Gastroesophageal sphincter (tissue), 4 donors: ENCODE data around the gene FOXL2NB. TPM values are rescaled to one million over a fixed set of nuclear protein-coding genes. Genes with fewer than 3 reads are reported as not detected.

Source experiments
- ATAC-seq: fragments of 150-250 bp; one replicate; pipeline ENCODE4 v1.9.1; 2016; ENCODE audit warnings: mild to moderate bottlenecking, moderate library complexity
- H3K27ac ChIP-seq, 4 donors: fragments of 200-600 bp; sonication (generic) in 3 of 4; 1 replicate in 3 of 4; 2 replicates in 1 of 4; pipeline ENCODE4 v1.5.1; 2016 to 2019
- H3K27me3 ChIP-seq: fragments of 200-600 bp; sonication (generic); one replicate; pipeline ENCODE4 v1.5.1; 2019
- H3K36me3 ChIP-seq, 2 donors: fragments of 200-600 bp; sonication (generic); one replicate each; pipeline ENCODE4 v1.5.1; 2019; ENCODE audit warnings: control low read depth in 1 of 2
- H3K4me1 ChIP-seq, 3 donors: fragments of 200-600 bp; sonication (generic); 1 replicate in 2 of 3; 2 replicates in 1 of 3; pipeline ENCODE4 v1.5.1; 2016 to 2019; ENCODE audit warnings: control low read depth in 2 of 3
- H3K4me3 ChIP-seq, 2 donors: fragments of 200-600 bp; sonication (generic); one replicate each; pipeline ENCODE4 v1.5.1; 2019; ENCODE audit warnings: mild to moderate bottlenecking in 1 of 2, moderate library complexity in 1 of 2
- H3K9me3 ChIP-seq, 3 donors: fragments of 200-600 bp; sonication (generic); one replicate each; pipeline ENCODE4 v1.5.1; 2017 to 2019; ENCODE audit warnings: control low read depth in 2 of 3
- EP300 ChIP-seq: sonication (generic); formaldehyde crosslinking; IDR thresholded peaks from one replicate; pipeline ENCODE4 v1.6.1; 2017; ENCODE audit warnings: antibody characterized with exemption, mild to moderate bottlenecking
- POLR2A ChIP-seq, 2 donors: fragments of 450-650 bp; IDR thresholded peaks; one replicate each; pipeline ENCODE4 v1.6.1; 2017; ENCODE audit warnings: antibody characterized with exemption in 2 of 2, mild to moderate bottlenecking in 2 of 2, moderate library complexity in 1 of 2
- POLR2AphosphoS5 ChIP-seq: sonication (generic); formaldehyde crosslinking; IDR thresholded peaks from one replicate; pipeline ENCODE4 v1.6.1; 2017; ENCODE audit warnings: antibody characterized with exemption
- WGBS, 2 donors: methylation state at CpG; one replicate each; pipeline ENCODE4 v1.1.5; 2018; ENCODE audit warnings: low coverage in 1 of 2; 5-methylcytosine and 5-hydroxymethylcytosine counted together
- total RNA-seq, 4 donors: library from RNA; depleted of rRNA; stranded (reverse); fragments of >200 nt; gene quantifications; one replicate each; pipeline ENCODE4 v1.1.0, GENCODE V29; 2016
- TF ChIP-seq, protein P1 (sequence below), 4 experiments: fragments of 200-600 bp in 2 of 4; fragments of 450-650 bp in 2 of 4; sonication (generic) in 1 of 4; IDR thresholded peaks; one replicate each; pipeline ENCODE4 v1.5.1; 2017 to 2019; ENCODE audit warnings: antibody characterized with exemption in 4 of 4, mild to moderate bottlenecking in 2 of 4, moderate library complexity in 2 of 4

FOXL2NB gene
- total RNA-seq, 4 donors from 2014 or later = 0.15 TPM; not detected in 3

DNA sequence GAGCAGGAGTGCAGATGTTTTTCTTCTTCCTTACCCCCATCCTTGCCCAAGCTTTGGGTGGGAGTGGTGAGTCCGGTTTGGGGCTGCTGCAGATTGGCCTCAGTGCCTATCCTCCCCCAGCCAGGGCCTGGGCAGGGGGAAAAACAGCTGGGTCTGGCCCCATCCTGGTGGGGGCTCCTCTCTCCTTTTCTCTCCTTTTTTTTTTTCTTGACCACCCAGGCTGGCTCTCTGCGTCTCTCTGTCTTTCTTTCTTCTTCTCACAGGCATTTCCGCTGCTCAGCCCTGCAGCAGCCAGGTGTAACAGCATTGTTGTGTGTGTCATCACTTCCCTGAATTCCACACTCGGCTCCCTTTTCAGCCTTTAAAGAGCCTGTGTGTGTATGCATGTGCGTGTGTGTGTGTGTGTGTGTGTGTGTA is 2.0 kb downstream of the FOXL2NB start:
- no peaks in the 10 kb centered on the region for H3K36me3 ChIP-seq
- H3K27me3 ChIP-seq = peaks cover 100% of the 10 kb centered on the region
- no peak overlapping the region for H3K4me3 ChIP-seq
- H3K9me3 ChIP-seq = no peaks in the 10 kb centered on the region
- peaks cover 0 to 53% (median 37%) of the 10 kb centered on the region in 3 donors for H3K4me1 ChIP-seq
- TF ChIP-seq, protein P1, sequence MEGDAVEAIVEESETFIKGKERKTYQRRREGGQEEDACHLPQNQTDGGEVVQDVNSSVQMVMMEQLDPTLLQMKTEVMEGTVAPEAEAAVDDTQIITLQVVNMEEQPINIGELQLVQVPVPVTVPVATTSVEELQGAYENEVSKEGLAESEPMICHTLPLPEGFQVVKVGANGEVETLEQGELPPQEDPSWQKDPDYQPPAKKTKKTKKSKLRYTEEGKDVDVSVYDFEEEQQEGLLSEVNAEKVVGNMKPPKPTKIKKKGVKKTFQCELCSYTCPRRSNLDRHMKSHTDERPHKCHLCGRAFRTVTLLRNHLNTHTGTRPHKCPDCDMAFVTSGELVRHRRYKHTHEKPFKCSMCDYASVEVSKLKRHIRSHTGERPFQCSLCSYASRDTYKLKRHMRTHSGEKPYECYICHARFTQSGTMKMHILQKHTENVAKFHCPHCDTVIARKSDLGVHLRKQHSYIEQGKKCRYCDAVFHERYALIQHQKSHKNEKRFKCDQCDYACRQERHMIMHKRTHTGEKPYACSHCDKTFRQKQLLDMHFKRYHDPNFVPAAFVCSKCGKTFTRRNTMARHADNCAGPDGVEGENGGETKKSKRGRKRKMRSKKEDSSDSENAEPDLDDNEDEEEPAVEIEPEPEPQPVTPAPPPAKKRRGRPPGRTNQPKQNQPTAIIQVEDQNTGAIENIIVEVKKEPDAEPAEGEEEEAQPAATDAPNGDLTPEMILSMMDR (IDR thresholded peaks at IDR 0.05) = no peak
- TF ChIP-seq POLR2AphosphoS5 = no peak
- TF ChIP-seq EP300 = no peak
- no peak for TF ChIP-seq POLR2A (IDR thresholded peaks at IDR 0.05)
- ATAC-seq = no peak
- 33 to 71% methylated on average over 2 to 3 of the region's 5 CpGs for WGBS, 2 donors
- H3K27ac ChIP-seq = no peak overlapping the region

DNA sequence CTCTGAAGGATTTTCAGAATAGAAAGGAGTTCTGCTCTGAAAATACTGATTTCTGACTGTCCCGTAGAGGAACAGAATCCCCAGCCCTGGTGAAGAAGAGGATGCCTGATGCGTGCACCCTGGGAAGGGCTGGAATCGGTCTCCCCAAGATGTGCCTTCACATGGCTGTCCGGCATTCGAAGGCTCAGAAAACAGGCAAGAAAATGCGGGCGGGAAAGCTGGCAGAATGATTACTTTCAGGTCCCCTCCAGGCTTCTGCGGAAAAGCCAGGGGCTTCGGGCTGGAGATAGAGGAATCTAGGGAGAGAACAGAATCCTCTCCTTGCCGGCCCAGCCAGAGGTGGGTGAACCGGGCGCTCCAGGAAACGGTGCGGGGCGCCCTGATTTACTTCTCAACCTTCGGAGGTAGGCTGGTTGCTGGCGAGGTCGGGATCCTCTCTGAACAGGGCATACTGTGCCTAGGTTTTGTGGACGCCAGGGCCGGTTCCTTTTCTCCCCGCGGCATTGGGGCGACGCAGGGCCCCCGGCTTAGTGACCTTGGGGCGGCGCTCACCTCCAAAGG is 2.5 kb downstream of the FOXL2NB start:
- Histone ChIP-seq H3K27me3 (peaks cover 100% of the 10 kb centered on the region), H3K36me3 (no peaks in the 10 kb centered on the region), H3K4me3 (peak overlapping the region in 1 of 2 donors; percentile 48), H3K9me3 (no peaks in the 10 kb centered on the region), H3K4me1 (peaks cover 0 to 48% (median 37%) of the 10 kb centered on the region in 3 donors), H3K27ac (no peak overlapping the region)
- no peak for ATAC-seq
- TF ChIP-seq POLR2A (IDR thresholded peaks at IDR 0.05) (no peak), POLR2AphosphoS5 (no peak), EP300 (no peak)
- TF ChIP-seq, protein P1 (IDR thresholded peaks at IDR 0.05) = no peak
- WGBS, 2 donors = 28 to 42% methylated on average over 5 to 12 of the region's 27 CpGs

DNA sequence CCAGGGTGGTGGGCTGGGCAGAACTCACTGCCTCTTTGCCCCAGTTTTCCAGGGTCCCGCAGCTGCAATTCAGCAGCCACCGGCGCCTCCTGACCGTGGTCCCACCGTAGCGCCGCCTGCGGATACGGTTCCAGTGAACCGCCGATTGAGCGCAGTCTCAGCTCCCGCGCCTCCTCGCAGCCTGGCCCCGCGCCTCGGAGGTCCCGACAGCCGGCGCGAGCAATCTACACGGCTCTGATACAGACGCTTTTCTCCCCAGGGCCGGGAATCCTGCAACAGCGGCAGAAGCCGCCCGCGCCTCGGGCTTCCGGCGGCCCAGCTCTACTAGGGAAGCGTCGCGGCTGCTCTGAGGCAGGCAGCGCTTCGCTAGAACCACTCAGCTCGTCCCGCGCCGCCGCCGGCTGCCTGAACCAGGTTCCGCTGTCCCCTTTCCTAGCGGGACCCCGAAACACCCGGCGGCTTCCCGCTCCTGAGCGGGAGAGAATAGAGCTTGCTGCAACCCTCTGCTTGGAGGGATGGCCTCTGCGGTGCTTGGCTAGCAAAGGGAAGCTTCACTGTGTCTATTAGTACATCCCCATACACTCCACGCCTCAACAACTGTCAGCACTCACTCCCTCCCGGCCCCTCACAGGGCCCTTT is 3.1 kb downstream of the FOXL2NB start:
- 0 to 14% methylated on average over 4 to 6 of the region's 53 CpGs for WGBS, 2 donors
- peak; percentile 46 for ATAC-seq
- H3K27me3 ChIP-seq = peaks cover 100% of the 10 kb centered on the region

DNA sequence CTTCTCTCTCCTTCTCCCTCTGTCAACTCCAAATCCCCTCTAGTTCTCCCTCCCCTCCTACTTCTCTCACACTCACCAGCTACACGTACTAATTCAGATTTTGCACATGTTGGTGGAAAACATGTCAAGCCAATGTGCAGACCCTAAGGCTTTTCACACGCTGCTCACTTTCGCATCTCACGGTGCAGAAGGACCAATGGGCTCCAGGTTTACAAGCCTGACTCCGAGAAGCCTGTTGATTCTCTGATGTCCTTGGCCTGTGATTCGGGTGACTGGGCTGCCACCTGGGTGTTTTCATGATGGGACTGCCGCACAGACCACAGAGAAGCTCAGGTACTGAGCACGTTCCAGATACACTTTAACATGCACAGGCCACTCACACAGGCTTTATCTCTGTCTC is 3.7 kb downstream of the FOXL2NB start:
- no peak for ATAC-seq
- H3K4me3 ChIP-seq = no peak overlapping the region
- no peaks in the 10 kb centered on the region for H3K36me3 ChIP-seq
- no peak for TF ChIP-seq POLR2A (IDR thresholded peaks at IDR 0.05)
- no peak for TF ChIP-seq EP300
- TF ChIP-seq POLR2AphosphoS5 = no peak
- TF ChIP-seq, protein P1 (IDR thresholded peaks at IDR 0.05) = no peak
- peaks cover 0 to 36% (median 28%) of the 10 kb centered on the region in 3 donors for H3K4me1 ChIP-seq
- 77 to 100% methylated on average over 1 to 4 of the region's 8 CpGs for WGBS, 2 donors
- H3K9me3 ChIP-seq = no peaks in the 10 kb centered on the region
- no peak overlapping the region for H3K27ac ChIP-seq
- peaks cover 100% of the 10 kb centered on the region for H3K27me3 ChIP-seq

More for the DNA sequence above, 3.1 kb downstream of the FOXL2NB start:
- H3K27ac ChIP-seq = no peak overlapping the region
- peak overlapping the region in 1 of 2 donors; percentile 48 for H3K4me3 ChIP-seq
- TF ChIP-seq EP300 (no peak), POLR2A (IDR thresholded peaks at IDR 0.05) (no peak), POLR2AphosphoS5 (no peak)
- TF ChIP-seq, protein P1 (IDR thresholded peaks at IDR 0.05) = no peak
- no peaks in the 10 kb centered on the region for H3K36me3 ChIP-seq
- no peaks in the 10 kb centered on the region for H3K9me3 ChIP-seq
- peaks cover 0 to 42% (median 32%) of the 10 kb centered on the region in 3 donors for H3K4me1 ChIP-seq

DNA sequence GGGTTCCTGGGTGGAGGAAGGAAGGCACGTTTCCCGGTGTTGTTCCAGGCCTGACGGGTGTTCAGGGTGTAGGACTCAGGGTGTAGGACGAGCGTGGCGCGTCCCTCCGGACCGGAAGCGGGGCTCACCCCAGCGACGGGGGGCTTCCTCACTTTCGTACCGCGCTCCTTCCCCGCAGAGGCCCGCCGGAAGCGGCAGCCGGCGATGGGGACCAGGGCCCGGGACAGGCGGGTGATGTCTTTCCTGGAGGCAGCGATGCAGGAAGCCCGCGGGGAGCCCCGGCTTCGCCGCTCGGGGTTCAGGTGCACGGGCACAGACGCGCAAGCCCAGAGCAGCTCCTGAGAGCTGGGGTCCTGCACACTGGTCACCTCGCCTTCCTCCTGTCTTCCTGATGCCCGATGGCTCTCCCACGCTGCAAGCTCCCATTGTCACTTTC is 13.4 kb downstream of the FOXL2NB start:
- Histone ChIP-seq H3K27me3 (peaks cover 89% of the 10 kb centered on the region), H3K9me3 (peaks cover 0 to 19% (median 0%) of the 10 kb centered on the region in 3 donors), H3K4me1 (peaks cover 0 to 7% (median 0%) of the 10 kb centered on the region in 3 donors), H3K36me3 (no peaks in the 10 kb centered on the region), H3K27ac (no peak overlapping the region), H3K4me3 (no peak overlapping the region)
- no peak for ATAC-seq
- TF ChIP-seq POLR2AphosphoS5 (no peak), POLR2A (IDR thresholded peaks at IDR 0.05) (no peak), EP300 (no peak)
- TF ChIP-seq, protein P1 (IDR thresholded peaks at IDR 0.05) = no peak
- WGBS, 2 donors = 8 to 10% methylated on average over 5 to 11 of the region's 36 CpGs
